ENCODE results near the gene NAA15.
"Not testable (repeated sequence)": the region's sequence is repeated elsewhere in the genome, so short reads cannot be mapped to it uniquely, and the experiment has no call there.

NAA15 gene

DNA sequence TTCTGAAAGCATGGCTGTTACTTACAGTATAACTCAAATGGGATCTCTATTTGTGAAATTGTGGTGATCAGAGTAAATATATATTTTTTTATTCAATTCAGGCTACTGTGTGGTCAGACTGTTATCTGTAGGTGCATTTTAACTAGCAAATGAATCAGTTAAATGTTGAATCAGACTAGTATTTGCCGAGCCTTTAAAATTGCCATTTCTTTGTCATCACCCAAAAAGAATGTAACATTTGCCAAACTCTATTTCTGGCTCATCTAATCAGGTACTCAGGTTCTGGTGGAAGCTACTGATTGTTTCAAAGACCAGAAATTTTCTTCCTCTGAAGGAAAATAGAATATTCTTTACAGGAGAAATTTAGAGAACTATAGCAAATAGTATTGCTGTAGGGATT is 1.8 kb upstream of the NAA15 start:
- no peak for DNase-seq

DNA sequence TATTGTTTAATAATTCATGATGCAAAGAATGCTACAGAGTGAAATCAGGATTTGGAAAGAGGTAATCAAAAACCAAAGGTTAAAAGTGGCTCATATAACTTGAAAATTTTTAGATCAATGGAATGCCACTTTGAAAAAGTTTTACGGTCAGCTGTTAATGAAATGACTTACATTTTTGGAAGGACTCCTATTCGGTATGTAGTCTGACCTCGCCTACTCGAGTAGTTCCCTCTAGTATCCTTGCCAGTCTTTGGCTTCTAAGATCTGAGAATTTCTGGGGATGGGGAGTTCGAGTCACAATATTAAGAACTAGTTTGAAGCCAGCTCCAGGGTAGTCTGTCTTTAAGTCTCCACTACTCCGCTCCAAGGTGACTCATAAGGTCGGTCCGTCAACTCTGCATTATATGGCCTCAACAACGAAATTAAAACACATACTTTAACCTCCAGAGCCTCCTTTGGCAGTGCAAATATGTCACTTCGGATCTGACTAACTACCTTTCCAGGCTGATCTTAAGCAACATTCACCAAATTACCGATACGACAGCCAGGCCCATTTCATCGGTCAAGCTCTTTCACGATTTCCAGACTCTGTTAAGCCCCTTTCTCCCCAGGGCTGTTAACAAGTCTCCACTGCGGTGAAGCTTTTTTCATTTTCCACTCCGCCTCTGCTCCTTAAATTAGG is 733 bp upstream of the NAA15 start:
- DNase-seq: no peak

DNA sequence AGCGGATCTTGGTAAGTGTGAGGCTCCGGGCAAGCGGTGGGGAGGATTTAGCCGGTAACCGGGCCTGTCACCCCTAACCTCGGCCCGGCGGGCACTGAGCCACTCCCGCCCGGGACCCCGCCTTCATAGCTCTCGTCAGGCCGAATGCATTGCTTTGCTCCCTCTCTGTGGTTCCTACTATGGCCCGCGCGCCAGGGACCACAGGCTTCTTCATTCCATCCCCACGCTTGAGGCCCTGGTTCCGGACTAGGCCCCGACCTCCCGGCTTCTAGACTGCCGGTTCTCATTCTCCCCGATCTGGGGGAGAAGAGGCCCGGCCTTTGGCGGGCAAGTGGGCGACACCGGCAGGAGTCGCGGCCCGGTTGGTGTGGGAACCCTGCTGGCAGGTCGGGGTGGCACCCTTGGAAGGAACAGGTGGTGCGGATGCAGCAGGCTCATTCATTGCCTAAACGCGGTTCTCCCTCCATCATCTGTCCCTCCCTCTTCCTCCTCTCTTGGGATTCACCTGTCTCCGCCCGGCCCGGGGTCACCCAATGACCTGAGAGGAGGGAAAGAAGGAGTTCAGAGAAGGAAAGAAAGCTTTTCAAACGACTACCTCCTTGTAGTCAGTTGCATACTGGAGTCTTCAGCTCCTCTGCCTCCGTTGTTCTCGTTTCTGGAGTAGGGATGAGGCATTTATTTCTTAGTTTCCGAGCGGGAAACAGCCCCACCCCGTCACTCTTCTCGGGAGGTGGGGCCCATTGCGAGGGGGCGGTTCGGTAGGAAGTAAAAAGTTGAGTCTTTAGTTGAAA is 711 bp downstream of the NAA15 start, which contains the start of gene NDUFC1:
NDUFC1 (minus strand) TSS at position 657 of the 791 bp plus-strand sequence. CDS start 6,679 bp downstream, outside the sequence.
- DNase-seq: peak; percentile 70

DNA sequence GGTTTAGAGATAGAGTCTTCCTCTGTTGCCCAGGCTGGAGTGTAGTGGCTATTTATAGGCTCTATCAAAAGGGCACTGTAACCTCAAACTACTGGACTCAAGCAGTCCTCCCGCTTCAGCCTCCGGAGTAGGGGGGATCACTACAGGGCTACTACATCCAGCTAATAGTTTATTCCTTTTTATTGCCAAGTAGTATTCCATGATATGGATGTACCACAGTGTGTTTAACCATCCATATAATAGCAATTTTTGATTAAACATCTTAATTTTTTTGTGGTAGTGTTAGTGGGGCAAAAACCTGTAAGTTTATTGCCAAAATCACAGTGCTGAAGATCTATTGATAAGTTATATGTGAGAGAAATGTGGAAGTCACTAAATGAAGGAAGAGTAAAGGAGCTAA is 3.6 kb downstream of the NAA15 start:
- DNase-seq: no peak

DNA sequence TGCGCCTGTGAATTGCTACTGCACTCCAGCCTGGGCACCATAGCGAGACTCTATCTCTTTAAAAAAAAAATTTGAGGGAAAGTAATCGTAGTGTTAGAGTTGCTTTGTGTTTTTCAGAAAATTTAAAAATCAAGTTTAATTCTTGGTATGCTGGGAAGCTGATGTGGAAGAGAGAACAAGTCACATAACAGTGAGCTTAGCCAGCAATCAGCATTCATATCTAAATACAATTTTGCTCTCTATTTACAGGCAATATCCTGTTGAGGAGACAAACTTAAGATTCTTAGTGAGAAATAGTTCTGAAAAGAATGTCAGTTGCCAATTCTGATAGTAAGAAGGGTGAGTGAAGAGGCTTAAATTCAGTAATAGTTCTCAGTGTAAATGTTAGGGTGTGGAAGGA is 10.6 kb downstream of the NAA15 start:
- DNase-seq: no peak

DNA sequence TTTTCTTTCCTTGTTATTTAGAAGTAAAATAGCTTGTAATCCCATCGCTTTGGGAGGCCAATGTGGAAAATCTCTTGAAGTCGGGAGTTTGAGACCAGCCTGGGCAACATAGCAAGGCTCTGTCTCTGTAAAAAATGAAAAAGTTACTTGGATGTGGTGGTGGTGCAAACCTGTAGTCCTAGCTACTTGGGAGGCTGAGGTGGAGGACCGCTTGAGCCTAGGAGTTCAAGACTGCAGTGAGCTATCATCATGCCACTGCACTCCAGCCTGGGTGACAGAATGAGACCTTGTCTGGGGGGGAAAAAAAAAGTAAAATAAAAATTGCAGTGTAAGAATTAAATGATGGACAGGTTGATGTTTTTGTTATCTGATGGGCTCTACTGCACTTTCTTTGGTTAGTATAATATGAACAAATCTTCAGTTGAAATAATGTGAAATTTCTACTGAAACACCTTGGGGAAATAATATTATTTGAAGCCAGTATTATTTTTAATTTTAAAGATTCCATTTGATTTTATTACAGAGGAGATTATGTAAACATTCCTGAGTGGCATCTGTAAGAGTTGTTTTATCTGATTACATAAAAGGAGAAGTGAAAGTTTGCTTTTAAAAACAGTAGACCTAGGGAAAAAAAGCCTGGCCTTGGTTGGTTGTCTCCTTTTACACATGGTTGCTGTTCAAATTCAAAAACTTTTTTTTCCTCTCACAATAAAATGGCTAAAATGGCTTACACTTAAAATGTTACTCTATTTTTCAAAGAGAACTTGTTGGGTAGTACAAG is 11.4 kb downstream of the NAA15 start:
- no peak for DNase-seq

DNA sequence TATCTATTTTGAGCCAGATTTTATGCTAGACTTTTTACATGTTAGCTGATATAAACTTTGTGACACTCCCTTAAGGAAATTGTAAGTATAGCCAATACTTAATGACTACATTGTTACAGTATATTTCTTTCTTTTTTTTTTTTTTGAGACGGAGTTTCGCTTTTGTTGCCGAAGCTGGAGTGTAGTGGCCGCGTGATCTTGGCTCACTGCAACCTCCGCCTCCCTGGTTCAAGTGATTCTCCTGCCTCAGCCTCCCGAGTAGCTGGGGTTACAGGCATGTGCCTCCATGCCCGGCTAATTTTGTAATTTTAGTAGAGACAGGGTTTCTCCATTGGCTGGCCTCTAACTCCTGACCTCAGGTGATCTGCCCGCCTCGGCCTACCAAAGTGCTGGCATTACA is 12.1 kb downstream of the NAA15 start:
- DNase-seq: not testable (repeated sequence)

DNA sequence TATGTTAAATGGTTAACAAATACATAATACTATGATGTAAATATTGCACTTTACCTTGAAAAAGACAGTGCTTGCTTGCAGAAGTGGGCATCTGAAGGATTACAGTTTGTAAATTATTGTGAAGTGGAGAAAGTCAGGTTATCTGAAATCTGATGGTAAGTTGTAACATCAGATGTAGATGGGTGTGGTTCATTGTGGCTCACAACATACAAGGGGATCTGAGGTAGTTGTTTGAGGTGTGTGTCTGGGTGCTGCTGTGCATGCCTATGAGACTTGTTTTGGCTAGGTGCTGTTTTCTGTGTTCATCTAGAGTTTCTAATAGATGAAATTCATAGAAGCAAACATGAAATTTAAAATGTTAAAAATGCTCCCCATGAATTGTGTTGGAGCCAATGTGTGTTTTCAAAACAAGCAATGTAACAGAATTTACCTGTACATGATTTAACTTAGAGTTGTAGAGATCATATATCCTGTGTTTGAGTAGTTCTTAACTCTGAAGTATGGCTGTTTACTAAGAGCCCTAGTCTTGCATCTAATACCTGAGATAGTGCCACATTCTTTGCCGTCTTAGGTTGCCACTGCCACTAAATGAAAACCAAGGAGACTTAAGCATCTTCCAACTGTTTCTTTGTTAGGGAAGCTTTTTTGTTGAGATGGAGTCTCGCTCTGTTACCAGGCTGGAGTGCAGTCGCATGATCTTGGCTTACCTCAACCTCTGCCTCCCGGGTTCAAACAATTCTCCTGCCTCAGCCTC is 12.9 kb downstream of the NAA15 start:
- peak; percentile 16 for DNase-seq

DNA sequence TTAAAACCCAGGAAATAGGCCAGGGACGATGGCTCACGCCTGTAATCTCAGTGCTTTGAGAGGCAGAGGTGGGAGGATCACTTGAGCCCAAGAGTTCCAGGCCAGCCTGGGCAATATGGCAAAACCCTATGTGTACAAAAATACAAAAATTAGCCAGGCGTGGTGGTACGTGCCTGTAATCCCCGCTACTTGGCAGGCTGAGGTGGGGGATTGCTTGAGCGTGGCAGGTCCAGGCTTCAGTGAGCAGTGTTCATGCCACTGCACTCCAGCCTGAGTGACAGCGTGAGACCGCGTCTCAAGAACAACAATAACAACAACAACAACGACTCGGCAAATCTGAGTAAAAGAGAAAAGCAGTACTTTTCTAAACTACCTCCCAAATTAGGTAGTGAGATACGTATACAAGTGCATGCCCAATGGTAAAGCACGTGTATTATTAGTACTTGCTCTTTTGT is 13.9 kb downstream of the NAA15 start:
- DNase-seq: no peak

DNA sequence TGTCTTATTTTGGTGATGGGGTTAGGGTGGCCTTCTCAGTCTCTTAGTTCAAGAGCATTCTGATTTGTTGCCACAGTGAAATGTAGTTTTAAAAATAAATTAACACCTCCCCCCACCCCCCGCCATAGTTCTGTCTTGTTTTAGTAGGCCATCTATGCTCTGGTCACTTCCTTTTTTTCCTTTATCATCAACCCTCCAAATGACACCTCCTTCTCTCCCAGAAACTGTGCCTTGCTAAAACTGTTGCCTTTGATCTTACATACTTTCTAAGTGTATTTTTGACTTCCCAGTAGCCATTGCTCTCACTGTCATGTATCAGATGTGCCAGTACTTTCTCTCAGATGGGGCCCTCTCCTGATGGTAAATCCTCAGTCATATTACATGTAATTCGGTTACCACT is 15.4 kb downstream of the NAA15 start:
- DNase-seq: no peak

DNA sequence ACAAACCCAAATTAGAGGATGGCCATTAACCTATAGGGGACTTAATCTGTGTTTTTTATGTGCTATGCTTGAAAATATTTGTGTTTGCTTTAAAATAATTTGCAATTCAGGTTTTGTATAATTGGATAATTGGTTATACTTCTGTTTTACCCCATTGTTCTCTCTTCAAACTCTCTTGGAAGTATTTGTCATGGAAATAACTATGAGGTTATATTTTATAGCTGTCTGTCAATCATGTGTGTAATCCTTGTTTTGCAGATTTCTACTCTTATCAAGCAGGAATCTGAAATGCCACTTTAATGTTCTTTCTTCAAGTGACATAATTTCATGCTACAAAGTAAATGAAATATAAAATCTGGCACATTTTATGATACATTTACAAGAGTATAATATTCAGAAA is 16.3 kb downstream of the NAA15 start:
- no peak for DNase-seq

DNA sequence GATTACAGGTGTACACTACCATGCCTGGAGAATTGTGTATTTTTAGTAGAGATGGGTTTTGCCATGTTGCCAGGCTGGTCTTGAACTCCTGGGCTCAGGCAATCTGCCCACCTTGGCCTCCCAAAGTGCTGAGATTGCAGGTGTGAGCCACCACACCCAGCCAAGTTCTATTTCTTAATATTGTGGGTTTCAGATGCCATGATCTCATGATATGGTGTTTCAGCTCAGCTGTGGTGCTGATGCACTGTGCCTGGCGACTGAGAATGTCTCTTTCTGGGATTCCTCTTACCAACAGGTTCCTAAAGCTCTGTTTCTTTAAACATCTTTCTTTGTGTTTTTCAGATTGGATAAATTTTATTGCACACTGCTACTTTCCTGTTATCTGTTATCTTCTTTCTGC is 18.3 kb downstream of the NAA15 start:
- no peak for DNase-seq

DNA sequence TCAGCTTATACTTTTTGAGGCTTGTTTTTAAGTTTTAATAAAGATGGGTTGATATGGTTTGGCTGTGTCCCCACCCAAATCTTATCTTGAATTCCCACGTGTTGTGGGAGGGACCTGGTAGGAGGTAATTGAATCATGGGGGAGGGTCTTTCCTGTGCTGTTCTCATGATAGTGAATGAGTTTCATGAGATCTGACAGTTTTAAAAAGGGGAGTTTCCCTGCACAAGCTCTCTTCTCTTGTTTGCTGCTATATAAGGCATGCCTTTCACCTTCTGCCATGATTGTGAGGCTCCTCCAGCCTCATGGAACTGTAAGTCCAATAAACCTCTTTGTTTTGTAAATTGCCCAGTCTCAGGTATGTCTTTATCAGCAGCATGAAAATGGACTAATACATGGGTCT is 20.8 kb downstream of the NAA15 start:
- DNase-seq: not testable (repeated sequence)

DNA sequence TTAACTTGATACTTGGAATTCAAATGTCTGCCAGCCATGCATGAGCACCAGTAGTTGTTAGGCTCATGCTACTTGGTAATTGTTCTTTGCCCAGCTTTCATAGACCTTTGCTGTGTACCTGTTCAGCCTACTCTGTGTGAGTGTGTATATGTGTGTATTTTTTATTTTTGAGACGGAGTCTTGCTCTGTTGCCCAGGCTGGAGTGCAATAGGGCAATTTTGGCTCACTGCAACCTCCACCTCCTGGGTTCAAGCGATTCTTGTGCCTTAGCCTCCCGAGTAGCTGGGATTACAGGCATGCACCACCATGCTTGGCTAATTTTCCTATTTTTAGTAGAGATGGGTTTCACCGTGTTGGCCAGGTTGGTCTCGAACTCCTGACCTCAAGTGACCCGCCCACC is 21.2 kb downstream of the NAA15 start:
- not testable (repeated sequence) for DNase-seq

DNA sequence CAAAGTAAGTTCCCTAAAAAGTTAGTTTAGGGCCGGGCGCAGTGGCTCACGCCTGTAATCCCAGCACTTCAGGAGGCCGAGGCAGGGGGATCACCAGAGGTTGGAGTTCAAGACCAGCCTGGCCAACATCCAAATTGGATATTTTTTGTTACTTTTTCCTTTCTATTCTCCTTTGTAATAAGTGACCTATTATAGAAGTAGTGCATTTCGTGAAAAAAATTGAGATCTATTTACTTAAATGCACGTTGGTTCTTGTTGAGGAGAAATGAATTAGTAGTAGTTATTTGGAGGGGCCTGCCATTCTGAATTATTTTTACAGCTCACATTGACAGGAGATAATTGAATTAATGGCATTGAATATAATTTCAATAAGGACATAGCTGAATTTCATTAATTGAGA is 23.3 kb downstream of the NAA15 start:
- no peak for DNase-seq

DNA sequence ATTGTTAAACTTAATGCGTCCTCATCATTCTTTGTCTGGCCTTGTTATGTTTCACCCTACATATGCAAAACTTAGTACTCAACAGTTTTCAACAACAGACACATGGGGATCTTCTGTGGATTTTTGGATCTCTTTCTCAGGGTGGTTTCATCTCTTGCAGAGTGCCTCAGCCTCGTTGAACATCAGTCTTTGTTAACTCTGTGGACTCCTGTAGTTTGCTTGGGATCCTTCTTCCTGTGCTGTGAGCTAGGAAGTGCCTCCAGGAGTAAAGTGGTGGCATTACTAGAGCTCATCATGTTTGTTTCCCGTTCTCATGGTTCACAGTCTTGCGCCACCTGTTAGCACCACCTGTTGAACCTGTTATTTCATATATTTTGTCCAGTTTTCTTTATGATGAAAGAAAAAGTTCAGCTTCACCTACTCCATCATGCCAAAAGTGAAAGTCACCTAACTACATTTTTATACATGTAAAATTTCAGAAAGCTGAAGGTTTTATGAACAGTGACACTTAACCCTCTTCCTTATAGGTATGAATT is 28.4 kb downstream of the NAA15 start:
- no peak for DNase-seq

DNA sequence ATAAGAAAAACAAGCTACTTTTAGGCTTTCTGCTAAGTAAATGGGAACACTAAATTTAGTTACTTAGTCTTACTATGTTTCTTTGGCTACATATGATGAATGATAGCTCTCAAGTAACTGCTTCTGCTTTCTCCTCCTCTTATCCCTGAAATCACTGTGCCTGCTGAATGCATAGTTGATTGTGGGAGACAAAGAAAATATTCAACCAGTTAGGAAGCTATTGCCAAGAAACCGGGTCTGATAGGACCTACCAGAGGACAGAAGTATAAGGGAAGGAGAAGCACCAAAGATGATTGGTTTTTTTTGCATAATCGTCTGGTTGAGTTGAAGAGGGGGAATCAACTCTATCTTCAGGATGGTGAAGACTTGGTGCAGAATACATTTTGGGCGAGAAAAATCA is 29.0 kb downstream of the NAA15 start:
- DNase-seq: no peak

DNA sequence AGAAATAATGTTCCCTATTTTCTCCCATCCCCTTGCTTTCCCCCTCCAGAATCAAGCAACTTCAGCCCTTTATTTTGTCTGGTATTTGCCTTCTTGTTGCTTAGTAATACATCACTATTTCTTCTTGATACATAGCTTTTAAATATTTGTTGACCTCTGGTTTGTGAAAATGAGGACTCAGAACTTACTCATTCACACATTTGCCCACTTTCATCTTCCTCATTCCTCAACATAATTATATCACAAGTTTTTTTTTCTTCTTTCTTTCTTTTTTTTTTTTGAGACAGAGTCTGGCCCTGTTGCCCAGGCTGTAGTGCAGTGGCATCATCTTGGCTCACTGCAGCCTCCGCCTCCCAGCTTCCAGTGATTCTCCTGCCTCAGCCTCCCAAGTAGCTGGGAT is 29.9 kb downstream of the NAA15 start:
- DNase-seq: no peak

DNA sequence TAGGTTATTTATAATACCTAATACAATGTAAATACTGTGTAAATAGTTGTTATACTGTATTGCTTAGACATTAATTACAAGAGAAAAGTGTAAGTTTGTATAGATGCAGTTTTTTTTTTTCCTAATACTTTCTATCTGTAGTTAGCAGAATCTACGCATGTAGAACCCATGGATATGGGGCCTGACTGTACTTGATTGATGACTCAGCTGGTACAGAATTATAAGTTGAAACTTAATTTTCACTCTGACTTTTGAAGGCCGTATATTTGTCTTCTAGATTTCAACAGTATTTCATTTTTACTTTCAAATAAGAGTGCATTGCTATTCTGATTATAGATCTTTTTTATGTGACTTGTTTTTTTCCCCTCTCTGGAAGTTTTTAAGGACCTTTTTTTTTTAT is 31.7 kb downstream of the NAA15 start:
- no peak for DNase-seq

DNA sequence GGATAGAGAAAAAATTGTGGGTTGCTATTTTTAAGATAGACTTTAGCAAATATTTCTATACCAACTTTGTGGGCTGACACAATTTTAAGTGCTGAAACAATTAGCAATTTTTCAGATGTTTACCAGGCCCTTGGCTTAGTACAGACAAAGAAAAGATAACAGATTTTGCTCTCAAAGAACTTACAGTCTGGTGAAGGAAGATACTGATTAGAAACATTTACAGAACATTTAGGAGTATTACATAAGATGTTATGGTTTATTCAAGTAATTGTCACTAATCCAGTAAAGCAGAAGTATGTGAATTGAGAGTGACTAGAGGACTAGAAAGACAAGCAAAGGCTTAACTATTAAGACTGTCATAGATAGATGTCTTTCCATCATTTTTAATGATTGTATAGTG is 36.3 kb downstream of the NAA15 start:
- no peak for DNase-seq

DNA sequence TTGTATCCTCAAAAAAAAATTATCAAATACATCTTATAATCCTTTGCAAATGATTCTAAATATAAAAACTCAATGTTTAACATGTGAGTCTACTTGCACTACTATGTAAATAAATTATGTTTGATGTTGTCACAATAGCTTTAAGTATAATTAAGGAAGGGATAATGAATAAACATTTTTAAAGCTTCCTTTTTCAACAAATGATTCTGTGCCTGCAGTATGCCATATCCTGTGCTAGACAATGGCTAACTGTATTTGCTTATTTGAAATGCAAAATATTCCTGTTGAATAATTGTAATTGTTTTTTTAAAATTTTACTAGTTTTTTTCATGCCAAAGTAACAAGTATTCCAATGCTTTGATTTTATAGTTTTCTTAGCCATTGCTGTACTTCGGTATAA is 60.0 kb downstream of the NAA15 start:
- no peak for DNase-seq

DNA sequence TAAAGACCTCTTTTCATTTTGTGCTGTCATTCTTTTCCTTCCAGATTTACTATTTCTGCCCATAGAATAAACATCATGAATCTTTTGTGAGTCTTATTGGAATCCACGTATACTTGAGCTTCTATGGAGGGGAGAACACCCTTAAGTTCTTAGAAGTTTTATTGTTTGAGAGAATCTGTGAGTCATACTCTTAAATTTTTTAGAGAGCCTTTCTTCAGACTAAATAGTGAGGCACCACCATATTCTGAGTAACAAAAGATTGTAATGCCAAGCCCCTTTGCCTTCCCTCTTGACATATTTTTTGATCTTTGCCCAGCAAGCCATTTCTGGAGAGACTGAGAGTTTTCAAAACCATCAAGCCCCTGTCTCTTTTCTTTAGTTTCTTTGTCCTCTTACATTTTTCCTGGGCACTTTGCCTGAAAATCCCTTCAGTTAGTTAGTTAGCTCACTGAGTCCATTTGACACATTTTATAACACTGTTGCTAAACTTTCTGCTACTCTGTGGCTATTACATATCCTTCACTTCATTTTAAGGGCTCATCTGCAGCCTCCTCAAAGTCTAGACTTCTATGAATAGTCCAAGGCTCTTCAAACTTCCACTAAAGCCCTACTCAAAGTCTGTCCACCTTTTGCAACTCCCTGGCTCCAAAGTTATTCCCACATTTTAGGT is 66.3 kb downstream of the NAA15 start:
- no peak for DNase-seq
